GM13977 (cell line): ENCODE data around the gene ATP13A2.
"Not testable (repeated sequence)": the region's sequence is repeated elsewhere in the genome, so short reads cannot be mapped to it uniquely, and the experiment has no call there.

Experiments used
- DNase-seq: peaks from one replicate; pipeline ENCODE4 v3.0.0; 2012; ENCODE audit warnings: low spot score
- CTCF ChIP-seq: IDR thresholded peaks from 2 replicates; pipeline ENCODE4 v1.5.1; 2012; ENCODE audit warnings: mild to moderate bottlenecking, control low read depth; ENCODE audit not compliant: insufficient read depth; ENCODE audit errors: extremely low read depth, missing control alignments
- in situ Hi-C: fragments of 300-500 bp; cut with MboI; formaldehyde crosslinking; loops from one replicate; pipeline ENCODE4 v1.12.0; 2022; ENCODE audit warnings: low sequenced_read_pairs, low pct_unique_long_range_greater_than_20kb, mixed read lengths, inconsistent platforms; ENCODE audit not compliant: unreplicated experiment

The ATP13A2 gene

GRCh38 chr1:16946646-16947045 lies 65.1 kb downstream of the ATP13A2 start:
- in situ Hi-C loops: loop anchor here (5.0 kb wide), 1 partner anchor 324 kb away; no protein-coding TSS in a partner anchor

GRCh38 chr1:16946185-16946584 lies 65.5 kb downstream of the ATP13A2 start:
- in situ Hi-C loops: loop anchor here (5.0 kb wide), 1 partner anchor 324 kb away; no protein-coding TSS in a partner anchor
- DNase-seq: not testable (repeated sequence)

More at GRCh38 chr1:16946646-16947045, 65.1 kb downstream of the ATP13A2 start:
- DNase-seq: no peak
- no peak for TF ChIP-seq CTCF

GRCh38 chr1:16945512-16945911 lies 66.2 kb downstream of the ATP13A2 start:
- not testable (repeated sequence) for DNase-seq
- in situ Hi-C loops: loop anchor here (5.0 kb wide), 1 partner anchor 323 kb away; no protein-coding TSS in a partner anchor

- in situ Hi-C loops: no loop called here
- no peak for DNase-seq
- no peak for TF ChIP-seq CTCF
These were observed 67.7 kb downstream of the ATP13A2 start for GRCh38 chr1:16944038-16944437.

- DNase-seq, in situ Hi-C loops: not testable (repeated sequence)
These were observed 72.1 kb downstream of the ATP13A2 start for GRCh38 chr1:16939386-16940180.

GRCh38 chr1:16938351-16939321 lies 73.1 kb downstream of the ATP13A2 start:
- DNase-seq: no peak
- no peak for TF ChIP-seq CTCF
- in situ Hi-C loops: no loop called here

GRCh38 chr1:16936580-16936979 lies 75.1 kb downstream of the ATP13A2 start:
- in situ Hi-C loops, DNase-seq: not testable (repeated sequence)
